Measurements from ENCODE around the gene CNDP2. TPM values are rescaled to one million over a fixed set of nuclear protein-coding genes. Genes with fewer than 3 reads are reported as not detected.

CNDP2 gene
- total RNA-seq, 1 donor = 38.0 TPM

DNA sequence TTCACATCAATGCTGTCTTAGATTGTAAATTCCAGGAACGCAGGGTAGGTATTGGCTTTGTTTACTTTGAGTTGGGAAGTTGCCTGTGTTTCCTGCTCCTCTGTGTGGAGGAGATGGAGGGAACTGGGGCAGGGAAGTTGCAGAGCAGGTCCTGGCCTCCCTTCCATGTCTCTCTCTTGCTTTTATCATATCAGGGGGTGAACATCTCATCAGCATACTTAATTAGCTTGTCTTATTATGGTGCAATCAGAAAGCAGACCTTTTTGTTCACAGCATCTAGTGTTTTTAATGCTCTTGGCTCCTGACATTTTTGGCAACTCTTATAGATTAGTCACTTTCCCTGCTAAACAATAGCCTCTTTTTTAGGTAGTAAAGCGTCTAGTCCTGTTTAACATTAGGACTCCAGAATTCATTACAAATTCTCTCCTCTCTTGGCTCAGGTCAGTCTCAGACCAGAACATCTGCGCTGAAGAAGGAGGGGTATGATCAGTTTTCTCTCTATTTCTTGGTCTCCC, 27.6 kb upstream of the CNDP2 start:
- TF ChIP-seq, protein P1, sequence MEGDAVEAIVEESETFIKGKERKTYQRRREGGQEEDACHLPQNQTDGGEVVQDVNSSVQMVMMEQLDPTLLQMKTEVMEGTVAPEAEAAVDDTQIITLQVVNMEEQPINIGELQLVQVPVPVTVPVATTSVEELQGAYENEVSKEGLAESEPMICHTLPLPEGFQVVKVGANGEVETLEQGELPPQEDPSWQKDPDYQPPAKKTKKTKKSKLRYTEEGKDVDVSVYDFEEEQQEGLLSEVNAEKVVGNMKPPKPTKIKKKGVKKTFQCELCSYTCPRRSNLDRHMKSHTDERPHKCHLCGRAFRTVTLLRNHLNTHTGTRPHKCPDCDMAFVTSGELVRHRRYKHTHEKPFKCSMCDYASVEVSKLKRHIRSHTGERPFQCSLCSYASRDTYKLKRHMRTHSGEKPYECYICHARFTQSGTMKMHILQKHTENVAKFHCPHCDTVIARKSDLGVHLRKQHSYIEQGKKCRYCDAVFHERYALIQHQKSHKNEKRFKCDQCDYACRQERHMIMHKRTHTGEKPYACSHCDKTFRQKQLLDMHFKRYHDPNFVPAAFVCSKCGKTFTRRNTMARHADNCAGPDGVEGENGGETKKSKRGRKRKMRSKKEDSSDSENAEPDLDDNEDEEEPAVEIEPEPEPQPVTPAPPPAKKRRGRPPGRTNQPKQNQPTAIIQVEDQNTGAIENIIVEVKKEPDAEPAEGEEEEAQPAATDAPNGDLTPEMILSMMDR (IDR thresholded peaks at IDR 0.05; ENCODE audit: insufficient read depth, low read length) = no peak
- no peak overlapping the region for H3K4me3 ChIP-seq (ENCODE audit: low read depth, low read length)
- peak; percentile 78 for DNase-seq (ENCODE audit: low read depth)

DNA sequence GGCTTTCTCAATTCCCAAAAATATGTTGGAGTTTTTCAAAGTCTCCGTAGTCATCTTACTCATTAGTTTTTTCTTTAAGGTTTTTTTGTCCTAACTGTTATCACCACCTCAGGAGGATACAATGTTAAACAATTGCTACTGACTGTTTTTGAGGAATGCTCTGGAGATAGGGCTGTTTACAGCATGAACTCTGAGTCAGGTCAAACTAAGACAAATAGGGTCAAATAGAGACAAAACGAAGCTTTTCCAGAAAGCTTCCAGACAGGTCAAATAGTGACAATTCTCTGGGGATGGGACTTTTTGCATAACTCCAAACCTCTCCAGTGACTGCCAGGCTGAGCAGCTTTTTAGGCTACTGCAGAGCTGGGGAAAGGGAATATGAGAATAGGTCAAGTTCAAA, 23.9 kb upstream of the CNDP2 start:
- no peak for DNase-seq (ENCODE audit: low read depth)
- H3K4me3 ChIP-seq (ENCODE audit: low read depth, low read length) = no peak overlapping the region
- TF ChIP-seq, protein P1 (IDR thresholded peaks at IDR 0.05; ENCODE audit: insufficient read depth, low read length) = no peak

DNA sequence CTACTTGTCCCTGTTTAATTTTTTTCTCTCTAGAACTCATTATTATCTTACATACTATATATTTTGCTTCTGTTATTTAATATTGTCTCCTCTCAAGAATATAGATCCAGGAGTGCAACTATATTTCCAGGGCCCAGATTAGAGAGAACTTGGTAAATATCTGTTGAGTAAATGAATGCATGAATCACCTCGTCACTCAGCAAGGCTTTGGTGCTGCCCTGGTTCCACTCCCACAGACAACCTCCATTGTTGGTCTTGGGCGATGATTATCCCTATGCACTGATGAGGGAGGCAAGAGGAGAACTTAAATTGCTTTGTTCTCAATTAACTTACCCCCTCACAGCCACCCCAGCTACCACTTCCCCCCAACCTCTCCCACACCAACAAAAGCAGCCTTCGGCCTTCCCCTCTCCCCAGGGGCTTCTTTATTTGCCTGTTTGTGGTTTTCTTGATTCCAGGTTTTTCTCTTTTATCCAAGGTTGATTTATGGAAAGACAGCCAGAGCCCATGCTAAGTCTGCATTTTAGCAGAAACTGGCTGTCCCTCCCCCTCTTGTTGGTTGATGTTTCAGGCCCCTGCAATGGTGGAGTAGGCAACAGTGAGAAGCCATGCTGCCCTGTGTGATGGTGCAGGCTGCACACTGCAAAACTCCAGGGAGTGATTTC, 22.1 kb upstream of the CNDP2 start:
- no peak for DNase-seq (ENCODE audit: low read depth)
- TF ChIP-seq, protein P1 (IDR thresholded peaks at IDR 0.05; ENCODE audit: insufficient read depth, low read length) = no peak
- H3K4me3 ChIP-seq (ENCODE audit: low read depth, low read length) = no peak overlapping the region

DNA sequence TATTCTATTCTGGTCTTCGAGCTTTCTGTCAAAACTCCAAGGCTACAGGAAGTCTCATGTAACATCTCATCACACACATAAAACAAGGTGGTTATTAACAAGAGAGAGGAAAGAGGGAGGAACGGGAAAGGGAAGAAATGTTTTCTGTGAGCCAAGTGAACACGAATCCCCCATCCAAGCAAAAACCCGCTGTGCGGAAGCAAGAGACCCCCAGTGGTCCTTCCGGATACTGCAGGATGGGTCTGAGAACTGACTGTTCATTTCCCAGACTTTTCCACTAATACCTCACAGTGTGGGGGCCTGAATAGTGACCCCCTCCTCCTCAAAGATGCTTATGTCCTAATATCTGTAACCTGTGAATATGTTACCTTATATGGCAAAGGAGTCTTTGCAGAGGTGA, 20.0 kb upstream of the CNDP2 start:
- no peak overlapping the region for H3K4me3 ChIP-seq (ENCODE audit: low read depth, low read length)
- DNase-seq (ENCODE audit: low read depth) = peak; percentile 19
- TF ChIP-seq, protein P1 (IDR thresholded peaks at IDR 0.05; ENCODE audit: insufficient read depth, low read length) = peak; percentile 84

DNA sequence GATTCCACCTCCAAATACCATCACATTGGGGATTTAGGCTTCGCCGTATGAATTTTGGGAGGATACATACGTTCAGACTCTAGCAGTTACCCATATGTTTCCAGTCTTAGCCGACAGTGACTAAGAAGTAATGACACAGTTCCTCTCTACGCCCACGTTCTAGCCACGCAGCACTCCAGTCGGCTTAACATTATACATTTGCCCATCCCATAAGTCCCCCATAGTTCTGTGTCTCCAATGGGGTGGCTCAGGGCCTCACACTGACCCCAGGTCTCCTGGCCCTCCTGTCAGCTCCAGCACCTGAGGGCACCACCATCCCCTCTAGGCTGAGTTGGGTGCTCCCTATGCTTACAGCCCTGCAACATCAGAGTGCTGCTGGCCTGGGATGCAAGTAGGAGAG, 18.4 kb upstream of the CNDP2 start:
- TF ChIP-seq, protein P1 (IDR thresholded peaks at IDR 0.05; ENCODE audit: insufficient read depth, low read length) = no peak
- H3K4me3 ChIP-seq (ENCODE audit: low read depth, low read length) = no peak overlapping the region
- DNase-seq (ENCODE audit: low read depth) = no peak

DNA sequence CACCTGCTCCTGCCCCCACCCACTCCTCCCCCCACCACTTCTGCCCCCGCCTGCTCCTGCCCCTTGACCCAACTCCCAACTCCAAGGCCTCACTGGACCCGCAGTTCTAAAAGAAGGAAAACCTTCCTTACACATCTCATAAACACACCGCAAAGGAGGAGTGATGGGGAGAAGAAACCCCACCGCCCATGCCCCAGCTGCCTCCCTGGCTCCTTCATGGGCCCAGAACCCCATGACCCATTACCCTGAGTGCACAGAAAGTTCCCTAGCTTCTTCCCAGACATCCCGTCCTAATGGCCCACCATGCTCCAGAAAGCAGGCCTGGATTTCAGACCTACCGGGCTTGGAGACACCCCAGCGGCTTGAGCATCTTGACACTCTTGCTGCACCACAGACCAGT, 17.8 kb upstream of the CNDP2 start:
- no peak overlapping the region for H3K4me3 ChIP-seq (ENCODE audit: low read depth, low read length)
- TF ChIP-seq, protein P1 (IDR thresholded peaks at IDR 0.05; ENCODE audit: insufficient read depth, low read length) = no peak
- DNase-seq (ENCODE audit: low read depth) = no peak

DNA sequence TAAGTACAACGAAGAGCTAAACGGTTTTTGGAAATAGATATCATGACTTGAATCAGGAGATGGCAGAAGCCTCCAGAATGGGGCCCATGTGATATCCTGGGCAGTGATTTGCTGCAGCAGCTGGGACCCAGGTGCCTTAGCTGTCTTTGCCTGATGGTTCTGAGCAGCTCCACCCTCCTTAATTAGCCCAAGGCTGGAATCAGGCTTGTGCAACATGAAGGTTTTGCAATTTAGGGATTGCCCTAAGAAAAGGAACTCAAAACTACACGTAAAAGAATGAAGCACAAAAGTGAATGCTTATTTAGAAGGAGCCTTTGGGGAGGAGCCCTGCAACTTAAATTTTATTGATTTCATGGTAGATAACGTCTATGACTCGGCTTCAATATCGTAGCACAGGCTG, 17.3 kb upstream of the CNDP2 start:
- peak; percentile 21 for DNase-seq (ENCODE audit: low read depth)
- TF ChIP-seq, protein P1 (IDR thresholded peaks at IDR 0.05; ENCODE audit: insufficient read depth, low read length) = no peak
- no peak overlapping the region for H3K4me3 ChIP-seq (ENCODE audit: low read depth, low read length)
